HG02885 (cell line): ENCODE data around the gene IRGQ.
"Not testable (repeated sequence)": the region's sequence is repeated elsewhere in the genome, so short reads cannot be mapped to it uniquely, and the experiment has no call there.

ENCODE experiments used
- ATAC-seq: cut with Tn5 transposase; IDR thresholded peaks from one replicate; pipeline ENCODE4 v1.9.1; 2021; ENCODE audit warnings: mild to moderate bottlenecking; ENCODE audit not compliant: unreplicated experiment, poor library complexity

Gene IRGQ

DNA sequence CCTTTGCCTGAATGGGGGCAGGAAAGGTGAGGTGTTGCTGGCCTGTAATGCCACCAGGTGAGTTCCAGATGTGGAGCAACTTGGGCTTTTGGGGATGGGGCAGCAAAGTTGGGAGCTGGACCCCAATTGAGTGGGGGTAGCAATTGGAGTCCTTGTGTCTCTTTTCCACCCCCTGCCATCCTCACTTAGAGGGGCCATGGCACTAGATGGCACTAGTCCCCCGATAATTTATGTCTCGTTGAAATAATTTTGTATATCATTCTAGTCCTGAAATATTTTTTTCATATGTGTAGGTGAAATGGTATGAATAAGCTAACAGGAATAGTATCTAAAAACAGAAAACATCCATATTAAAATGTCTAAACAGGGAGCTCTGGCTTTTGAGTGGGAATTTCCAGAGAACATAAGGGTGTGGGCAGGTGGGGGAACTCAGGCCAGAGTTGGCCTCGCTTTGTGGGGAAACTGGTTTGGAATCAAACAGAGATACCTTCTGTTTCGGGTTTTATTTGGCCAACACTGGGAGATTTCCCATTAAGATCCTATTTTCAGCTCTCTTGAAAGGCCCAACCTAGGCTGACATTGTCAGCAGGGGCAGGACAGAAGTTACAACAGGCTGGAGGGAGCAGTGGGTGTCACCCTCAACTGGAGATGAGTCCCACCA lies 3.8 kb upstream of the IRGQ start:
- no peak for ATAC-seq

- no peak for ATAC-seq
Measured at GRCh38 chr19:43598445-43599240, 2.7 kb upstream of the IRGQ start.

DNA sequence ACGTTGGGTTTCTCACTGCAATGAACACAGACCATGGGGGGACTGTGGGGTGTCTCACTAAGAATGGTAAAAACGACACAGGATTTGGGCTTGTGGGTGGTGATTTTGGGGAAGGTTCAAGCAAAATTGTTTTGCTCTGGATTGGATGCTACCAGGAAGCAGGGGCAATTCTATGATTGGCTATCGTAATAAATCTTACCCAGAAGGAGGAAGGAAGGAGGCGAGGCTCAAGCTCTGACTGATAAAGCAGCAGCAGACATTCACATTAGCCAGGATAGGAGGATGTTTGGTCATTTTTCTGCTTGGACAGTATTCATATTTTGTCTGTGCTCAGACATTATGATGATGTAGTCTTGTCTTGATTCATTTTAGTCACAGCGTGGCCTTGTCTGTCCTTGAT lies 1.9 kb upstream of the IRGQ start:
- no peak for ATAC-seq

DNA sequence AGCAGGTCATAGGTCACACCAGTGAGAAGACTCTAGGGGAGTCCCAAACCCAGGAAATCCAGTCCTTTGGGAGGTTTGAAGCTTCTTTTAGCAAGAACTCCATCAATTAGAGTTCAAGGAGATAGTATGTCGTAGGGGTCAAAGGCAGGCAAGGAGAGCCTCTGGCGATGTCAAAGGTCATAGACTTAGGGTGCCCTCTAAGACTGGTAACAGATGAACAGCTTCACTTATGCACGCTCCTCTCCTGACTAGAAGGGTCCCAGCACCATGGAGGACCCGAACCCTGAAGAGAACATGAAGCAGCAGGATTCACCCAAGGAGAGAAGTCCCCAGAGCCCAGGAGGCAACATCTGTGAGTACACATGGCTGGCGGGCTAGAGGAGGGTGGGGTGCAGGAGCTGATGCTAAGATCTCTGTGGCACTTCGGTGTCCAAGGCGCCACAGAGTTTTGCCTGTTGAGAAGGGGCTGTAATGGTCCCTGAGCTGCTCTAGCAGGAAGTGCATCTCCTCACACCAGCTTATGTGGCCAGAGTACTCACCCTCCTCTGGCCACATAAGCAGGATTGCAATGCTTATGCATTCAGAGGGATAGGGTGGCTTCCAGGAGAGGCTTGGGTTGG lies 1.0 kb upstream of the IRGQ start:
- no peak for ATAC-seq

- ATAC-seq = peak; percentile 1
Measured at GRCh38 chr19:43595605-43595998, 332 bp downstream of the IRGQ start.

DNA sequence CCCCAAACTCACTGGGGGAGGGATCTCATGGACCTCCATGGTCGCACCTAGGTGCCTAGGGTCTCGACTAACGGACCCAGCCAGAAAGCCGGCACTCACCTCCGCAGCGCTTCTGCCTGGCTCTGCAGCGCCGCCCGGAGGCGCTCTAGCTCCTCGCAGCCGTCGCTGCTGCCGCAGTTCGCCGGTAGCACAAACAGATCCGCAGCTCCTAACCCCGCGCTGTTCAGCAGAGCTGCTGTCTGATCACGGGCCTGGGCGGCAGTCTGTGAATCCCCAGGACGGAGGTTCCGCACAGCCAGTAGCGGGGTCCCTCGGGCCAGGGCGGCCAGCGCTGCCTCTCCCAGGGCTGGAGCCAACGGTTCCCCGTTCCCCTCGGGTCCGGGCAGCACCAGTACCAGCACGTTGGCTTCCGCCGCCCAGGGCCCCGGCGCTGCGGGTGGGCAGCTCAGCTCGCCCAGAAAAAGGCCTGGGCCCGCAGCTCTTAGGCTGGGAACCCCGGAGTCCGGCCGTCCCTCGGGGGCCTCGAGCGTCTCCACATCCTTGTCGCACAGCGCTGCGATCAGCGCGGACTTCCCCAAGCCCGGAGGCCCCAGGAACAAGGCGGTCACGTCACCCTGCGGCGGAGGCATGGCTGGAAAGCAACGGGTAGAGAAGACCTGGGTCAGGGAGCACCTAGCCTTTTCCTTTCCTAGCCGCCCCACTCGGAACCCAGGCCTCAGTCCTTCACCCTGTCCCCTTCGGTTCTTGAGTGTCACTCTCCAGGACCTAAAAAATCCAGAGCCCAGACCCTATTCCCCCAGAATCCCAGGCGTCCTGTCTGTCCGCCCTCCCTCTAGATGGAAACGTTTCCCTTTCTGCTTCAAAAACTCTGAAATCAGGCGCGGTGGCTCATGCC lies 977 bp downstream of the IRGQ start:
- ATAC-seq = peak; percentile 34

GRCh38 chr19:43594081-43594697 lies 1.7 kb downstream of the IRGQ start:
- ATAC-seq = no peak

GRCh38 chr19:43592800-43593350 lies 3.1 kb downstream of the IRGQ start:
- ATAC-seq = no peak

DNA sequence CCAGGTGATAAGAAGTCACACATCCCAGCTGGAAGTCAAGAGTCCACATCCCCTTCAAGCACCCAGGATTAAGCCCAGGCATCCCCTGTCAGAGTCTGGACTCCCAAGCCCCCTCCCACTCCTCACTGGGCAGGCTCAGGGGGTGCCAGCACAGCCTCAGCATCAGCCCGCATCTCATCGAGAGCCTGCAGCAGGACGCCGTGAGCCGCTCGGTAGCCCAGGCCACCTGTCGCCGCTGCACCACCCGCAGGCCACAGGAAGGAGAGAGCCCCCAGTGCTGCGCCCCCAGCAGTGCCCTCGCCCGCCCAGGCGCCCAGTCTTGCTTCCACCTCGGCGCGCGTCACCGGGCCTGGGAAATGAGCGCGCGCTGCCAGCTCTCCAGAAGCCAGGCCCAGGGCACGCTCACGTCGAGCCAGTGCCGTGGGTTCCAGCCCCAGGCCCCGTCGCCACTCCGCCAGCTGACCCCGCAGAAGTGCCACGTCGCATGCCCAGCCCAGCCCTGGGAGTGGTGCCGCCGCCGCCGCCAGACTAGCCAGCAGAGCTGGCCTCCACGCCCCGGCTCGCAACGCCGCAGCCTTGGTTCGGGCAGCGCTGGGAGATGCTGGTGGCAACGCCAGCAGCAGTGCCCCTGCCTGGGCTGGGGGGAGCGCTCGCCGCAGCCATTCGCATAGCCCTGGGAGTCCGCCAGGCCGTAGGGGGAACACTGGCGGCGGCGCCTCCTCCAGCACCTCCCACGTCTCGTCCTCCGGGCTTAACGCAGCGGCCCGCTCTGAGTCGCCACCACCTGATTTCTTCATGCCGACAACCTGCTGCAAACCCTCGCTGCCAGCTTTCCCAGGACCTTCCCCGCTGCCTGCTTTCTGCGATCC lies 3.8 kb downstream of the IRGQ start:
- ATAC-seq = no peak

DNA sequence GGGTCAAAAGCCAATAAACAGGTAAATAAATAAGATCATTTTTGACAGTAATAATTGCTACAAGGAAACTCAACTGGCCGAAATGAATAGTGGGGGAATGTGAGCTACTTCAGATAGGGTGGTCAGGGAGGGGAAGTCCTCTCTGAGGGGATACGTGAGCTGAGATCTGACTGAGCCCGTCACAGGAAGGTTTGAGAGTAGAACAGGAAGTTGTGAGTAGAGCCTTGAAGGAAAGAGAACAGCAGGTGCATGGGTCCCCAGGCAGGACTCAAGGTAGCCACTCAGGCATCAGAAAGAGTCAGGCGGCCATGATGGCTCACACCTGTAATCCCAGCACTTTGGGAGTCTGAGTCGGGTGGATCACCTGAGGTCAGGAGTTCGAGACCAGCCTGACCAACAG lies 6.3 kb downstream of the IRGQ start:
- no peak for ATAC-seq

DNA sequence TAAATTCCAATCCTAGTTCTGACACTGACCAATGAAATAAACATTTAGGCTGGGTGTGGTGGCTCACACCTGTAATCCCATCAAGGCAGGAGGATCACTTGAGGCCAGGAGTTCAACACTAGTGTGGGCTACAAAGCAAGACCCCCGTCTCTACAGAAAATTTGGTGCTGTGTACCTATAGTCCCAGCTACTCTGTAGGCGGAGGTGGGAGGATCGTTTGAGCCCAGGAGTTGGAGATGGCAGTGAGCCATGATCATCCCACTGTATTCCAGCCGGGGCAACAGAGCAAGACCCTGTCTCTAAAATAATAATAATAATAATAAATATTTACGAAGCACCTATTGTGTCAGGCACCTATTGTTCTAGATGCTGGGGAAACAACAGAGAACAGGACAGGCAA lies 6.7 kb downstream of the IRGQ start:
- no peak for ATAC-seq

DNA sequence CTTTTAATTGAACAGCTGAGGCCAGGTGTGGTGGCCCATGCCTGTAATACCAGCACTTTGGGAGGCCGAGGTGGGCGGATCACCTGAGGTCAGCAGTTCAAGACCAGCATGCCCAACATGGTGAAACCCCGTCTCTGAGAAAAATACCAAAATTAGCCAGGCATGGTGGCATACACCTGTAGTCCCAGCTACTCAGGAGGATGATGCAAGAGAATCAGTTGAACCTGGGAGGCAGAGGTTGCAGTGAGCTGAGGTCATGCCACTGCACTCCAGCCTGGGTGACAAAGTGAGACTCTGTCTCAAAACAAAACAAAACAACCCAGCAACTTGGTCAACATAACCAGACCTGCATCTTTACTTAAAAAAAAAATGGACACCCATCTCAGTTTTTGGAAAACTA lies 8.9 kb downstream of the IRGQ start:
- not testable (repeated sequence) for ATAC-seq

DNA sequence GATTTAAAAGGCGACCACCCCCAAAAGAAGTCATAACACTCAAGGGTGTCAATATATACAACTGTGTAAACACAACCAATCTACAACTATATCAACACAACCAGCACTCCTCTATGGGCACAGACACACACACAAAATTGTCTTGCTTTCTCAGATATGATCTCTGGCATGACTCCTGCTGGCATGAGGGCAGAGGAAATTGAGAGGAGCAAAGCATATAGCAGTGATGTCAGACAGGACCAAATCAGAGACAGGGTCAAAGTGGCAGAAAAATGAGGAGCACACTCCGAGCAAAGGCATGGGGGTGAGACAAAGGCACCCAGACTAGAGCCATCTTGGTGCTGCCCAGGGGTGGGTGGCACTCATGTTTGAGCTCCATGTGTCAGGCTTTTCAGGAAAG lies 9.6 kb downstream of the IRGQ start:
- no peak for ATAC-seq

- ATAC-seq = no peak
Measured at GRCh38 chr19:43584484-43584883, 11.4 kb downstream of the IRGQ start.

- ATAC-seq = no peak
Measured at GRCh38 chr19:43582495-43582894, 13.4 kb downstream of the IRGQ start.

GRCh38 chr19:43581467-43581866 lies 14.5 kb downstream of the IRGQ start:
- ATAC-seq = no peak

GRCh38 chr19:43578787-43579186 lies 17.1 kb downstream of the IRGQ start:
- ATAC-seq = no peak

DNA sequence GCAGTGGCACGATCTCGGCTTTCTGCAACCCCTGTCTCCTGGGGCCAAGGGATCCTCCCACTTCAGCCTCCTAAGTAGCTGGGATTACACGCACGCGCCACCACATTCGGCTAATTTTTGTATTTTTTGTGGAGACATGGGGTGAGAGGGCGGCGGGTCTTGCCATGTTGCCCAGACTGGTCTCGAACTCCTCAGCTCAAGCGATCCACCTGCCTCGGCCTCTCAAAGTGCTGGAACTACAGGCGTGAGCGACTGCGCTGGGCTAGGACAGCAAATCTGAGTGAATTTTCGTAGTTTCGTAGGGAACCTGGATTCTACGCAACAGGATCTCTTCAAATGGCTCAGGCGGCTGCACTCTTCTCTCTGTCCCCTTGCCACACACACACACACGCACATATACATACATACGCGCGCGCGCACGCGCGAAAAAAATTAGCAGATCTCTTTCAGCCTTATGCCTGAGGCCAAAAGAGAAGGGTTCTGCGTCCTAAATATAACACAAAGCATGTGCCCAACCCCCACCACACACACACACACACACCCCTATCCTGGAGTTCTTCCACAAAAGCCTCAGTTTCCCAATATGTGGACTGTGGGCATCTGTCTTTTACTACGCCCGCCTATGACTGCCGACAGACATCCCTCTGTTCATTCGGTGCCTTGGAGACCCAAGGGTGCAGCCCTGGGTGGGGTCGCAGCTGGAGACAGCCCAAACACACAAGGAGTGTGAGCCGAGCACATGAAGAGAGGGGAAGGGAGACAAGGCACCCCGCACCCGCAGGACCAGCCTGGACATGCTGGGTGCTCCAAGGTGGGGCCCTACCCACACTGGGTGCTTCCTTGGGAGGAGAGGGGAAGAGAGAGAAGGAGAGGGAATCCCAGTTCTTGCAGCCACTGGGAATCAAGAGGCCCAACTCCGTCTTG lies 19.7 kb downstream of the IRGQ start:
- no peak for ATAC-seq
